ENCODE measurements around the gene TIGD4. TPM values are rescaled to one million over a fixed set of nuclear protein-coding genes. Genes with fewer than 3 reads are reported as not detected.

The TIGD4 gene
- total RNA-seq, 5 donors from 2014 or later (not counting 1 experiment from before 2014, with no cell fraction given): 0.13 to 0.28 (median 0.22) TPM; not detected in 1

DNA sequence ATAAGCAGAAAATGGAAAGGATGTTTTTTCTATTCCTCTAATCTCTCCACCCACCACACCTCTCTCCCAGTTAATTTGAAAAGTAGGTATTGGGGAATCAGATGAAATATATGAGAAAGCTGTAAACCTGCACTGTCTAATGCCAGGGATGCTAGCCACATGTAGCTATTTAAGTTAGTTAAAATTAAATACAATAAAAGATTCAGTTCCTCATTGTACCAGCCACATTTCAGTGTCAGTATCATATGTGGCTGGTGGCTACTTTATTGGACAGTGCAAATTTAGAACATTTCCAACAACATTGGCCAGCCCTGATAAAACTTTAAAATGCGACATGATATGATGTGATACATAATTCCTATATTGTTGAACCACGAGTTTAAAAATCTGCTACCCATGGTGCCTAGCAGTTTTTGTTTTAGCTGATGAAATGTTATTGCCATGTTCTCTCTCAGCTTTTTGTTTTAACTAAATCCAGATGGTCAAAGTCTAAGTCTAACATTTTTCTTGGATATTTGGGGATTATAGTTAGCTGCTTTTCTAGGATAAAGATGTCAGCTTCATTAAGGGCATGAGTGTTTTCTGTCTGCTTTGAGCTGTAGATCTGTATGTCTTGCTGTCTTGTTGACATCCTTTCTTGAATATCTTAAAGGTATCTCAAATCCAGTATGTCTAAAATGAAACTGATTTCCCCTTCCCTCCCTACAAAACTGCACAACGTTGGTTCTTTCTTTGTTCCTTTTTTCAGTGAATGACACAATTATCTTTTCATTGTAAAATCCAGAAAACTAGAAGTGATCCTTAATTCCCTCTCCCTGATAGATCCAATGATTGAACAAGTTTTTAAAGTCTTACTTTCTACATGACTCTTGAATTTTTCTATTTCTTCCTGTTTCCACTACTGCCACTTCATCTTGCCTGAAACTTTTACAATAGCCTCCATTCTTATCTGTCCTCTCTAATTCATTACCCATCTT, 6.4 kb upstream of the TIGD4 start:
- Histone ChIP-seq H3K36me3 (ENCODE audit: control insufficient read depth in 2 of 2, extremely low read depth in 1 of 2, insufficient read depth in 1 of 2, low read length in 1 of 2) (no peaks in the 10 kb centered on the region), H3K4me1 (ENCODE audit: control insufficient read depth in 1 of 2, extremely low read depth in 1 of 2, insufficient read depth in 2 of 2, low read length in 2 of 2) (peaks cover 4 to 10% of the 10 kb centered on the region in 2 experiments), H3K27me3 (replicated peaks in 1 of 2; ENCODE audit: control insufficient read depth in 2 of 2, extremely low read depth in 1 of 2, insufficient read depth in 2 of 2, low read length in 1 of 2) (no peaks in the 10 kb centered on the region), H3K27ac (ENCODE audit: low read length) (peak overlapping the region; percentile 32), H3K4me3 (ENCODE audit: control insufficient read depth in 1 of 2, extremely low read depth in 1 of 2, low read length in 1 of 2) (no peak overlapping the region), H3K9me3 (no peaks in the 10 kb centered on the region)
- Mint-ChIP-seq H3K4me3 (peak overlapping the region; percentile 41 to 51 (median 44)), H3K36me3 (peaks cover 3% of the 10 kb centered on the region), H3K27me3 (no peaks in the 10 kb centered on the region), H3K27ac (peak overlapping the region; percentile 79 to 83), H3K4me1 (peaks cover 33 to 55% (median 39%) of the 10 kb centered on the region in 3 donors), H3K9me3 (no peaks in the 10 kb centered on the region)
- no peak for DNase-seq
- ChIA-PET POLR2A (interaction anchor here in 1 of 2 donors (0.6 kb wide), 1 partner anchor 560 kb away, joined by 3 read pairs; no protein-coding TSS in a partner anchor), CTCF (interaction anchor here (0.9 to 1.4 kb wide), 5 partner anchors 23 to 378 kb away, joined by 3 read pairs; no protein-coding TSS in a partner anchor)
- peak in 3 of 4 experiments; percentile 30 to 45 (median 37) for ATAC-seq (replicated peaks in 1 of 4)
- 0% methylated on average over 1 of the region's 3 CpGs for WGBS (ENCODE audit: insufficient coverage)

GRCh38 chr4:152784490-152785350, 5.2 kb upstream of the TIGD4 start:
- peak overlapping the region; percentile 41 to 83 for H3K27ac Mint-ChIP-seq
- peaks cover 3% of the 10 kb centered on the region for H3K36me3 Mint-ChIP-seq
- DNase-seq: no peak
- Histone ChIP-seq H3K9me3 (no peaks in the 10 kb centered on the region), H3K4me3 (ENCODE audit: control insufficient read depth in 1 of 2, extremely low read depth in 1 of 2, low read length in 1 of 2) (no peak overlapping the region), H3K4me1 (ENCODE audit: control insufficient read depth in 1 of 2, extremely low read depth in 1 of 2, insufficient read depth in 2 of 2, low read length in 2 of 2) (peaks cover 12 to 18% of the 10 kb centered on the region in 2 experiments), H3K27me3 (replicated peaks in 1 of 2; ENCODE audit: control insufficient read depth in 2 of 2, extremely low read depth in 1 of 2, insufficient read depth in 2 of 2, low read length in 1 of 2) (no peaks in the 10 kb centered on the region), H3K36me3 (ENCODE audit: control insufficient read depth in 2 of 2, extremely low read depth in 1 of 2, insufficient read depth in 1 of 2, low read length in 1 of 2) (no peaks in the 10 kb centered on the region), H3K27ac (ENCODE audit: low read length) (no peak overlapping the region)
- H3K9me3 Mint-ChIP-seq: no peaks in the 10 kb centered on the region
- peaks cover 45 to 66% (median 46%) of the 10 kb centered on the region in 3 donors for H3K4me1 Mint-ChIP-seq
- no peak for ATAC-seq (replicated peaks in 1 of 4)
- ChIA-PET CTCF (interaction anchor here in 1 of 2 donors (0.9 to 1.4 kb wide), 3 partner anchors 284 to 376 kb away, joined by 3 read pairs; no protein-coding TSS in a partner anchor), POLR2A (no interaction called here)
- H3K4me3 Mint-ChIP-seq: no peak overlapping the region
- 97% methylated on average over 3 of the region's 4 CpGs for WGBS (ENCODE audit: insufficient coverage)
- H3K27me3 Mint-ChIP-seq: no peaks in the 10 kb centered on the region

GRCh38 chr4:152780267-152780778, 793 bp upstream of the TIGD4 start:
- Mint-ChIP-seq H3K27me3 (peaks cover 0 to 9% of the 10 kb centered on the region in 2 donors), H3K4me3 (peak overlapping the region; percentile 88 to 100 (median 98)), H3K9me3 (no peaks in the 10 kb centered on the region), H3K27ac (peak overlapping the region; percentile 88 to 97), H3K4me1 (peaks cover 37 to 58% (median 48%) of the 10 kb centered on the region in 3 donors), H3K36me3 (no peaks in the 10 kb centered on the region)
- H3K9me3 ChIP-seq: no peaks in the 10 kb centered on the region
- no peaks in the 10 kb centered on the region for H3K27me3 ChIP-seq (replicated peaks in 1 of 2; ENCODE audit: control insufficient read depth in 2 of 2, extremely low read depth in 1 of 2, insufficient read depth in 2 of 2, low read length in 1 of 2)
- peak overlapping the region; percentile 75 for H3K27ac ChIP-seq (ENCODE audit: low read length)
- peak in 18 of 35 experiments; percentile 66 to 79 (median 71) for DNase-seq
- 0% methylated on average over 7 of the region's 14 CpGs for WGBS (ENCODE audit: insufficient coverage)
- H3K36me3 ChIP-seq (ENCODE audit: control insufficient read depth in 2 of 2, extremely low read depth in 1 of 2, insufficient read depth in 1 of 2, low read length in 1 of 2): no peaks in the 10 kb centered on the region
- peak in 1 of 4 experiments; percentile 66 for ATAC-seq (replicated peaks in 1 of 4)
- POLR2A ChIA-PET: interaction anchor here in 1 of 2 donors (0.6 to 0.7 kb wide), 2 partner anchors 66 to 245 kb away, joined by 3 read pairs; partner anchors contain the start of gene FBXW7
- CTCF ChIA-PET: interaction anchor here in 1 of 2 donors (1.0 to 2.4 kb wide), 3 partner anchors 11 to 347 kb away, joined by 3 to 10 read pairs (median 7); no protein-coding TSS in a partner anchor
- H3K4me1 ChIP-seq (ENCODE audit: control insufficient read depth in 1 of 2, extremely low read depth in 1 of 2, insufficient read depth in 2 of 2, low read length in 2 of 2): peaks cover 12 to 20% of the 10 kb centered on the region in 2 experiments
- peak overlapping the region; percentile 88 to 91 for H3K4me3 ChIP-seq (ENCODE audit: control insufficient read depth in 1 of 2, extremely low read depth in 1 of 2, low read length in 1 of 2)

GRCh38 chr4:152778656-152779512, 646 bp downstream of the TIGD4 start:
- H3K36me3 ChIP-seq (ENCODE audit: control insufficient read depth in 2 of 2, extremely low read depth in 1 of 2, insufficient read depth in 1 of 2, low read length in 1 of 2): no peaks in the 10 kb centered on the region
- H3K4me3 ChIP-seq (ENCODE audit: control insufficient read depth in 1 of 2, extremely low read depth in 1 of 2, low read length in 1 of 2): peak overlapping the region; percentile 88 to 91
- 13% methylated on average over 17 of the region's 30 CpGs for WGBS (ENCODE audit: insufficient coverage)

GRCh38 chr4:152777488-152777887, 2.0 kb downstream of the TIGD4 start:
- no peaks in the 10 kb centered on the region for H3K9me3 ChIP-seq
- no peak overlapping the region for H3K27ac ChIP-seq (ENCODE audit: low read length)
- Mint-ChIP-seq H3K27me3 (peaks cover 0 to 9% of the 10 kb centered on the region in 2 donors), H3K27ac (no peak overlapping the region), H3K4me1 (peaks cover 29 to 41% (median 39%) of the 10 kb centered on the region in 3 donors), H3K4me3 (no peak overlapping the region), H3K36me3 (no peaks in the 10 kb centered on the region), H3K9me3 (no peaks in the 10 kb centered on the region)
- ChIA-PET POLR2A (no interaction called here), CTCF (interaction anchor here (0.7 to 1.8 kb wide), 3 partner anchors 277 to 1763 kb away, joined by 3 to 7 read pairs (median 7); no protein-coding TSS in a partner anchor)
- H3K27me3 ChIP-seq (replicated peaks in 1 of 2; ENCODE audit: control insufficient read depth in 2 of 2, extremely low read depth in 1 of 2, insufficient read depth in 2 of 2, low read length in 1 of 2): no peaks in the 10 kb centered on the region
- DNase-seq (no peak), ATAC-seq (replicated peaks in 1 of 4) (no peak)
- H3K4me3 ChIP-seq (ENCODE audit: control insufficient read depth in 1 of 2, extremely low read depth in 1 of 2, low read length in 1 of 2): no peak overlapping the region
- peaks cover 12 to 20% of the 10 kb centered on the region in 2 experiments for H3K4me1 ChIP-seq (ENCODE audit: control insufficient read depth in 1 of 2, extremely low read depth in 1 of 2, insufficient read depth in 2 of 2, low read length in 2 of 2)
- no CpG with 5 or more reads among the region's 1 CpG for WGBS (ENCODE audit: insufficient coverage)
- no peaks in the 10 kb centered on the region for H3K36me3 ChIP-seq (ENCODE audit: control insufficient read depth in 2 of 2, extremely low read depth in 1 of 2, insufficient read depth in 1 of 2, low read length in 1 of 2)

More at GRCh38 chr4:152778656-152779512, 646 bp downstream of the TIGD4 start:
- Mint-ChIP-seq H3K9me3 (no peaks in the 10 kb centered on the region), H3K27ac (peak overlapping the region; percentile 88 to 97), H3K4me1 (peaks cover 34 to 49% (median 48%) of the 10 kb centered on the region in 3 donors), H3K36me3 (no peaks in the 10 kb centered on the region), H3K4me3 (peak overlapping the region; percentile 88 to 100 (median 98)), H3K27me3 (peaks cover 0 to 9% of the 10 kb centered on the region in 2 donors)
- H3K4me1 ChIP-seq (ENCODE audit: control insufficient read depth in 1 of 2, extremely low read depth in 1 of 2, insufficient read depth in 2 of 2, low read length in 2 of 2): peaks cover 12 to 20% of the 10 kb centered on the region in 2 experiments
- ChIA-PET POLR2A (interaction anchor here (0.5 to 1.1 kb wide), 3 partner anchors 11 to 1674 kb away, joined by 4 to 7 read pairs (median 6); no protein-coding TSS in a partner anchor), CTCF (interaction anchor here (0.5 to 2.4 kb wide), 13 partner anchors 9 to 1662 kb away, joined by 3 to 10 read pairs (median 3); partner anchors contain the start of gene TMEM154 (in 1 of the 2))
- DNase-seq (peak in 30 of 35 experiments; percentile 5 to 52 (median 20)), ATAC-seq (replicated peaks in 1 of 4) (peak; percentile 13 to 28 (median 25))
- no peaks in the 10 kb centered on the region for H3K9me3 ChIP-seq
- peak overlapping the region; percentile 75 for H3K27ac ChIP-seq (ENCODE audit: low read length)
- no peaks in the 10 kb centered on the region for H3K27me3 ChIP-seq (replicated peaks in 1 of 2; ENCODE audit: control insufficient read depth in 2 of 2, extremely low read depth in 1 of 2, insufficient read depth in 2 of 2, low read length in 1 of 2)
